ENCODE data around the gene STAMBPL1.
A peak's percentile ranks its signal among the peaks of the same experiment; 100 is the strongest.
"Not testable (repeated sequence)": the region's sequence is repeated elsewhere in the genome, so short reads cannot be mapped to it uniquely, and the experiment has no call there.

Gene STAMBPL1

DNA sequence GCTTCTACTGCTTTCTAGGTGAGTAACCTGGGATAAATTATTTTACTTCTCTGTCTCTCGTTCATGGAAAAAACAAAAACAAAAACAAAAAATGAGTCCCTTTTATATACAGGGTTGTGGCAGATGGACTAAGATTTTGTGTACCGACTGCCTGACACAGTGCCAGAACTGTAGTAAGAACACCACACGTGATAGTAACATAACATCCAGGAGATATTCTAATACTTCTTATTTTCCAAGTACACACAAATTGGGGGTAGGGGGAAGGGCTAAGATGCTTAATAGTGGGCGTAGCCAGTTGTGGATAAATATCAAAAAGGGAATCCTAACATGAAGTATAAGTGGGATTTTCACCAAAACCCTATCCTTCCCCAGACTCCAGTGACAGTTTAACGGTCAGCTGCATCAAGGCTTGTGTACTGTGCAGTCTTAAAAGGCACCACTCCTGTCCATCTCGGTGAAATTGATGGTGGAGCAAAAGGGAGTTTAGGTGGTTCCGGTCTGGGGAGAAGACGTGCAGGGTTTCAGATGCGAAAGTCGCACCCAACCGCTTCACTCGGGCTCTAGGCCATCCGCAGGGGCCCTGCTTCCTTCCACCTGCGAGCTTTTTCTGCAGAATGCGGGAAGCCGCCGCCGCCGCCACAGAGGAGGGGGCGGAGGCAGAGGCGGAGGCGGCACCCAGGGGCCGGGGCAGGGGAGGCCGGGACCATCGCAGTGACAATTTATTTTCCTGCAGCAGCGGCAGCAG is at the start of gene STAMBPL1:
Gene STAMBPL1 (plus strand): TSS at position 712 of the 748 bp plus-strand sequence. CDS start 21,464 bp downstream, outside the sequence.
- DNase-seq (ENCODE audit: low read depth), result peak; percentile 60

- no peak for DNase-seq (ENCODE audit: low read depth)
These were observed 49.3 kb upstream of the STAMBPL1 start for GRCh38 chr10:88830643-88831268.

DNA sequence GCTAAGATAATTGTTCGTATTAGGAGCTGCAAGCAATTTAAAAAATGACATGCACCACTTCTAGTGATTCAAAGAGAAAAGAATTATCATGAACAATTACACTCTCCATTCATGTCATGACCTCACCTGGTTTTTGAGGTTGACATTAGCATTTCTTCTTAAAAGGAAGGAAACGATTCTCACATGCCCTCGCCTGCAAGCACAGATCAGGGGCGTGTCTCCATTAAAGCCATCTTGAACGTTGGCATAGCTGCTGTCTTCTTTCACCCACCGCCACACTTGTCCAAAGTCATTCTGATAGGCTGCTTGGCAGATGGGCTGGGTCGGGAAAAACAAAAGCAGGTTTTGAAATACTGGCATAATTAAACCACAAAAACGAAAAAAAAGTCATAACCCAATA is 48.3 kb upstream of the STAMBPL1 start:
- peak; percentile 14 for DNase-seq (ENCODE audit: low read depth)

DNA sequence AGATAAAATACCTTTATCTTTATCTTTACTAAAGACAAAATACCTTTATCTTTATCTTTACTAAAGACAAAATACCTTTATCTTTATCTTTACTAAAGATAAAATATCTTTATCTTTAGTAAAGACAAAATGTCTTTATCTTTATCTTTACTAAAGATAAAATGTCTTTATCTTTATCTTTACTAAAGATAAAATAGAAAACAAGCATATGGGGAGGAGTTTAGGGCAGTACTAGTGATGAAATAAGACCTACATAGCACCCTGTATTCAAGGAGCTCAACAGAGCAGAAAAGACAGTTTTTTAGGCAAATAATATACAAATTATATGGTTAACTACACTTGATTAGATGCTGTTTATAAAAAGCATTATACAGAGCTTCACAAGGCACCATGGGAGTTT is 47.7 kb upstream of the STAMBPL1 start:
- no peak for DNase-seq (ENCODE audit: low read depth)

DNA sequence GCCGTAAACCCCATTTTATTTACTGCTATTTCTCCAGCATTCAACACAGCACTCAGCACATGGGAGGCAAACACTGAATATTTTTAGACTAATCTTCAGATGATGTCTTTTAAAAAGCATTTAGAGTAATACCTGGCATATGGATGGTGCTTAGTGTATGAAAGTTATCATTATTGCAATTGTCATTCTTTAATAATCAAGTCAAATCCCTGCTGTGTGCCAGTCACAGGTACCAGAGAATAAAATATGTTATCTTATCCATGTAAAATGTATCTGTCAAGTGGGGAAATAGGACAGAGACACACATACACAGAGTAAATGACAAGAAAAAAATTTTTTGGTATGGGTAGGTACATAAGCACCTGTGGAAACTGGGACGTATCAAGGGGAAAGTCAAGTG is 46.9 kb upstream of the STAMBPL1 start:
- DNase-seq (ENCODE audit: low read depth), result no peak

- no peak for DNase-seq (ENCODE audit: low read depth)
These were observed 46.3 kb upstream of the STAMBPL1 start for GRCh38 chr10:88833723-88834122.

DNA sequence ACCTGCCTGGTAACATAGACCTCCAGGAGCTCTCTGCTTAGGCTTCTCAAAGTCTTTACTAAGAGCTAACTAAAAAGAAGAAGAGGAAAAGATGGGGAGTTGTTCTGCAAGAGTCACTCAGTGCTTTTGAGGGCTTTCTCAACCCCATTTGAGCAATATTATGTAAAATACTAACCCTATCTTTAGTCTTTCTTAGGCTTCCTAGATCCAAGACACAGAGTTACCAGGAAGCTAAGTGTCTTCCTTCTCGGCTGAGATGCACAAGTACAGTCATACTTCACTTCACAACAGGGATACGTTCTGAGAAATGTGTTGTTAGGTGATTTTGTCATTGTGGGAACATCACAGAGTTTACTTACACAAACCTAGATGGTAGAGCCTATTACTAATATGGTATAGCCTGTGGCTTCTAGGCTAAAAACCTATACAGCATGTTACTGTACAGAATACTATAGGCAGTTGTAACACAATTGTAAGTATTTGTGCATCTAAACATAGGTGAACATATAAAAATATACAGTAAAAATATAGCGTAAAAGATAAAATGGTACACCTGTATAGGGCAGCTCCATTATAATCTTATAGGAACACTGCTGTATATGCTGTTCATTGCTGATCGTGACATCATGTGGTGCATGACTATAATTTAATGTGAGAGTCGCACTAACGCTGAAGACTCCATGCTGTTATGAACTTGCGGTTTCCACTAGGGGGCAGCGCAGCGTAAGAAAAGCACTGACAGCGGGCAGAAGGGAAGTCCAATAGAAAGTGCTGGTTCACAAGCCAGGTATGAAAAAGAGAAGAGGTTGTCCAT is 44.7 kb upstream of the STAMBPL1 start:
- DNase-seq (ENCODE audit: low read depth), result peak; percentile 76

GRCh38 chr10:88835910-88836221 is 44.2 kb upstream of the STAMBPL1 start:
- no peak for DNase-seq (ENCODE audit: low read depth)

- not testable (repeated sequence) for DNase-seq (ENCODE audit: low read depth)
These were observed 42.4 kb upstream of the STAMBPL1 start for GRCh38 chr10:88837632-88838031.

- DNase-seq (ENCODE audit: low read depth), result no peak
These were observed 41.2 kb upstream of the STAMBPL1 start for GRCh38 chr10:88838766-88839350.

DNA sequence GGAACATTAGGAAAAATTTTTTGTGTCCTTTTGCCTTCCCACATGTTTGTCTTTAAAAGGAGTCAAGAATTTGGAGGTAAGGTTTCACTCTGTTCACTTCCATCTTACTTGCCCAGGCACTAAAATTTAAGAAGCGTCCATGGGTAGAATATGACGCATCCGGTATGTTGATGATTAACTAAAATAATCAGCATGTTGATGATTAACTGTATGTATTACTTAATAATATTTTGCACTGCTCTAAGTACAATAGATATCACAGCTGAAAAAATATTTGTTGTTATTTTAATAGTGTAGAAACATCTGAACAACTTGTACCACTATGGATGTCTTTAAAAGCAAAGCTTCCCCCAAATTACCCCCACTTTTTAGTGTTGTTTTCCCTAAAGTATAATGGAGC is 39.9 kb upstream of the STAMBPL1 start:
- DNase-seq (ENCODE audit: low read depth), result no peak

- no peak for DNase-seq (ENCODE audit: low read depth)
These were observed 39.2 kb upstream of the STAMBPL1 start for GRCh38 chr10:88840881-88841280.

- DNase-seq (ENCODE audit: low read depth), result no peak
These were observed 38.5 kb upstream of the STAMBPL1 start for GRCh38 chr10:88841316-88842111.

- no peak for DNase-seq (ENCODE audit: low read depth)
These were observed 36.9 kb upstream of the STAMBPL1 start for GRCh38 chr10:88843171-88843570.

DNA sequence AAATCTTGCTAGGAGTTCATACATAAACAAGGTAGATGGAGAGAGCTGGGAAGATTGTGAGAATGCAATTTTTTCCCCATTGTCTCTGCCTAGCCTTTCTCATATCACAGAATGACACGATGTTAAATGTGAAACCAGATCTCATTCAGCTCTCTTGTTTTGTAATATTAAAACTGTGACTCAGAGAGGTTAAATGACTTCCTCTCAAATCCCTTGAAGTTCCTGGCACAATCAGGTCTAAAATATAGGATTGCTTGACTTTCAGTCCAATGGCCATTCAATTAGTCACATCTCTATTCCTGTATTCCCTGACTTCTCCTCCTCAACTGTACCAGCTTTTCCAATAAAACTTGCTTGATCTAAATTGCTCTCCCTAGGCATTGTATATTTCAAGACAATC is 31.5 kb upstream of the STAMBPL1 start:
- DNase-seq (ENCODE audit: low read depth), result no peak

GRCh38 chr10:88849234-88849633 is 30.8 kb upstream of the STAMBPL1 start:
- DNase-seq (ENCODE audit: low read depth), result no peak

GRCh38 chr10:88850712-88851111 is 29.3 kb upstream of the STAMBPL1 start:
- DNase-seq (ENCODE audit: low read depth), result no peak

DNA sequence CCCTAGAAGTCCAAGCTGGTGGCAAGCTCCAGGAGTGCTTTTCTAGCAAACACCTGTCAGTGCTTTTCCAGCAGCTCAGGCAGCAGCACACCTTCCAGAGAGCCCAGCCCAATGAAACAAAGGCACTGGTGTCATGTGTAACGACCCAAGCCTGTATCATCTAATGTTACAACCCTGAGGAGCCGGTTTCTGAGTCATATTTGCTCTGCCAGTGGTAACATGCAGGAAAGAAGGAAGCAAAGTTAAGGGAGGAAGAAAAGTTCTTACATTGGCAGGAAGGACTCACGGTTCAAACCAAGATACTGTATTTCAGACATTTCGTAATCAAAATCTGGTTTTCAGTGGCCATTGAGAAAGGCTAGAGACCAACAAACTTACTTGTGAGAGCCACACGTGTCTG is 28.3 kb upstream of the STAMBPL1 start, which contains the start of gene ANKRD22:
Gene ANKRD22 (minus strand): TSS at position 139 of the 400 bp plus-strand sequence. CDS start 237 bp downstream, outside the sequence.
- DNase-seq (ENCODE audit: low read depth), result no peak

DNA sequence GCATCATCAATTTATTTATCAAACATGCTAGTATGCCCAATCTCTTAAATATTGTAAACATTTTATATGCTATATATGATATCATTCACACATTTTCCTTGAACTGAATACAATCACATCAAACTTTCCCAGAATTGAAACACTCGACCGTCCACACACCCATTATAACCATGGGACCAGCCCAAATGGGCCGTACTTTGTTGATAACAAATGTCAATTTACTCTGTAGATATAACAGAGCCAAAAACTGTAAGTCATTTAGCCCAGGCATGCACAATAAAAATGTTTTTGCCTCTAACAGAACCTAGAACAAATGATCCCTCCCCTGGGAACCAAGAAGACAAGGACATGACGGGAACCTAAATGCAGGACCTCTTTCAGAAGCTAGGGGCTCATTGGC is 27.7 kb upstream of the STAMBPL1 start:
- no peak for DNase-seq (ENCODE audit: low read depth)

DNA sequence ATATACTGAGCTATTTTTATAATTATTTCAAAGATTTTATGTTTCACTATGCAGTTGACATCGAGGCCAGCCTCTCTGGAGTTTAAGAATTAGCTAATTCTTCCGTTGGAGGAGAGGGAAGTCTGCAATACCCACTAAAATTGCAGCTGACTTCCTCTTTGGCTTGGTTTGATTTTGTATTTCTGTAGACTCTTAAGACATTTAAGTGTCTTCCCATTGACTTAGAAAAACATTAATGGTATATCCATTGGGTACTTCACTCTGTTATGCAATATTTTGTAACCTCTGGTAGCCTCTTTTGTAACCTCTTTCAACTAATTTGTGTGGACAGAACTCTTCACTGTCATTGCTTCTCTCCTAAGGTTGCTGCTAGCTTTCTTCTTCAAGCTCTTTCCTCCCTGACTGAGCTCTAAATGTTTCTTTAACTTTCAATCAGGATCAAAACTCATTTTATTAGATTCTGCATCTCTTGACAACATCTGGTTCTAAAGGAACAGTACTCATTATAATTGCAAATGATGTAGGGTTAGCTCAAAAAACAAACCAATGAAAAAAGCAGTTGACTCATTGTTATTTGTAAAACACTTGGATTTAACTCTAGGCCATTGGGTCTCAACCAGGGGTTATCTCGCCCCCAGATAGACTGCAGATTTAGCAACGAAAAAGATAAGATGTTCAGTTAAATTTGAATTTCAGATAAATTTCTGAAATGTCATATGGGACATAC is 26.7 kb upstream of the STAMBPL1 start:
- DNase-seq (ENCODE audit: low read depth), result no peak

DNA sequence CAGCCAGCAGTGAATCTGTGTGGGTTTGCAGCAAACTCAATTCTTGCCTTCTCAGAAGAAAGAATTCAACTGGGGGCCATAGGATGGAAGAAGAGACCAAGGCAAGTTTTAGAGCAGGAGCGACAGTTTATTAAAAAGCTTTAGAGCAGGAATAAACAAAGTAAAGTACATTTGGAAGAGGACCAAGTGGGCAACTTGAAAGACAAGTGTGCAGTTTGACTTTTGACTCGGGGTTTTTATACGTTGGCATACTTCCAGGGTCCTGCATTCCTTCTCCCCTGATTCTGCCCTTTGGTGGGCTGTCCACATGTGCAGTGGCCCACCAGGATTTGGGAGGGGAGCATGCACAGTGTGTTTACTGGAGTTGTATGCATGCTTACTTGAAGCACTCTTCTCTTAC is 25.4 kb upstream of the STAMBPL1 start:
- DNase-seq (ENCODE audit: low read depth), result no peak
